K562 (cell line): Measurements from ENCODE around the gene NEURL1. TPM values are rescaled to one million over a fixed set of nuclear protein-coding genes. Genes with fewer than 3 reads are reported as not detected.

Source experiments
- HES1 ChIP-seq: fragments of 450-650 bp; IDR thresholded peaks from 2 replicates; pipeline ENCODE4 v1.6.1; 2016; ENCODE audit warnings: low read depth, mild to moderate bottlenecking, moderate library complexity
- MTA3 ChIP-seq: fragments of 450-650 bp; formaldehyde crosslinking; IDR thresholded peaks from 2 replicates; pipeline ENCODE4 v1.6.1; 2017; ENCODE audit warnings: mild to moderate bottlenecking, borderline replicate concordance
- PREB ChIP-seq: sonication (generic); formaldehyde crosslinking; IDR thresholded peaks from 2 replicates; pipeline ENCODE4 v1.8.1; 2023; ENCODE audit warnings: mild to moderate bottlenecking, missing genetic modification reagents
- PRPF4 ChIP-seq: fragments of 200-400 bp; formaldehyde crosslinking; IDR thresholded peaks from one replicate; pipeline ENCODE4 v1.6.1; 2017; ENCODE audit warnings: low read length, low read depth, mild to moderate bottlenecking; ENCODE audit not compliant: insufficient read depth, poor library complexity, severe bottlenecking
- SPI1 ChIP-seq: IDR thresholded peaks from 2 replicates; pipeline ENCODE4 v1.6.1; 2011; ENCODE audit warnings: low read depth, low read length, control low read depth, borderline replicate concordance
- SRSF9 ChIP-seq: fragments of 200-400 bp; formaldehyde crosslinking; IDR thresholded peaks from 2 replicates; pipeline ENCODE4 v1.6.1; 2017; ENCODE audit warnings: low read depth, low read length, borderline replicate concordance
- SUPT5H ChIP-seq: fragments of 450-650 bp; IDR thresholded peaks from 2 replicates; pipeline ENCODE4 v1.6.1; 2016
- TRIM25 ChIP-seq: fragments of 450-650 bp; IDR thresholded peaks from 2 replicates; pipeline ENCODE4 v1.7.0; 2016; ENCODE audit warnings: borderline replicate concordance
- ZFP30 ChIP-seq: fragments of 250-450 bp; sonication (Bioruptor Pico); IDR thresholded peaks from 2 replicates; pipeline ENCODE4 v1.8.0; 2022; ENCODE audit warnings: moderate library complexity, mild to moderate bottlenecking, inconsistent platforms, borderline replicate concordance
- ZFX ChIP-seq: sonication (generic); formaldehyde crosslinking; IDR thresholded peaks from 2 replicates; pipeline ENCODE4 v1.8.0; 2022; ENCODE audit warnings: mild to moderate bottlenecking, missing genetic modification reagents, moderate library complexity
- polyA plus RNA-seq, 8 experiments: library from polyadenylated mRNA; depleted of rRNA in 4 of 8; stranded (reverse) in 5 of 8; unstranded in 3 of 8; fragments of >200 nt; fragmentation: Nextera tagmentation in 2 of 8; fragmentation: Illumina TruSeq in 1 of 8; extraction: Ambion mirVana in 2 of 8; extraction: Trizol in 1 of 8; gene quantifications; 2 replicates each; pipeline versions ENCODE4 v1.2.1 to v1.2.3, GENCODE V29; 2011 to 2014; ENCODE audit warnings: inconsistent platforms in 1 of 8, missing spikeins in 1 of 8
- total RNA-seq, 7 experiments: library from RNA; depleted of rRNA in 6 of 7; stranded (reverse); fragments of >200 nt in 6 of 7; fragmentation: Illumina TruSeq in 2 of 7; extraction: Trizol in 2 of 7; gene quantifications; 2 replicates each; pipeline versions ENCODE4 v1.2.1 to v1.2.3, GENCODE V29; 2011 to 2021; ENCODE audit warnings: low replicate concordance in 1 of 7
- TF ChIP-seq, protein P1 (sequence below), 3 experiments: IDR thresholded peaks in 2 of 3; conservative IDR thresholded peaks in 1 of 3; 2 replicates each; pipeline ENCODE4 v1.5.1; 2011 to 2012; ENCODE audit warnings: low read length in 3 of 3, mild to moderate bottlenecking in 3 of 3, control low read depth in 2 of 3, improper control_type of control experiment in 1 of 3, inconsistent platforms in 1 of 3, low read depth in 1 of 3, mixed read lengths in 1 of 3, moderate library complexity in 1 of 3; ENCODE audit not compliant: insufficient read depth in 2 of 3
- TF ChIP-seq, protein P2 (sequence below): sonication (generic); formaldehyde crosslinking; IDR thresholded peaks from 2 replicates; pipeline ENCODE4 v1.8.0; 2022; ENCODE audit warnings: missing genetic modification reagents, mild to moderate bottlenecking, moderate library complexity, borderline replicate concordance
- TF ChIP-seq, protein P3 (sequence below), 3 experiments: fragments of 200-800 bp in 1 of 3; sonication (Bioruptor generic) in 1 of 3; sonication (generic) in 1 of 3; formaldehyde crosslinking in 1 of 3; IDR thresholded peaks; 2 replicates each; pipeline versions ENCODE4 v1.6.1 to v1.8.0; 2016 to 2022; ENCODE audit warnings: mild to moderate bottlenecking in 2 of 3, missing compliant biosample characterization in 2 of 3, missing genetic modification characterization in 2 of 3, missing genetic modification reagents in 1 of 3

NEURL1 gene
- total and polyA plus RNA-seq, 9 of the 15 experiments (the other 6 are each of a cell fraction or from before 2014, with no cell fraction given), result 0.01 to 0.45 (median 0.16) TPM; not detected in 5

DNA sequence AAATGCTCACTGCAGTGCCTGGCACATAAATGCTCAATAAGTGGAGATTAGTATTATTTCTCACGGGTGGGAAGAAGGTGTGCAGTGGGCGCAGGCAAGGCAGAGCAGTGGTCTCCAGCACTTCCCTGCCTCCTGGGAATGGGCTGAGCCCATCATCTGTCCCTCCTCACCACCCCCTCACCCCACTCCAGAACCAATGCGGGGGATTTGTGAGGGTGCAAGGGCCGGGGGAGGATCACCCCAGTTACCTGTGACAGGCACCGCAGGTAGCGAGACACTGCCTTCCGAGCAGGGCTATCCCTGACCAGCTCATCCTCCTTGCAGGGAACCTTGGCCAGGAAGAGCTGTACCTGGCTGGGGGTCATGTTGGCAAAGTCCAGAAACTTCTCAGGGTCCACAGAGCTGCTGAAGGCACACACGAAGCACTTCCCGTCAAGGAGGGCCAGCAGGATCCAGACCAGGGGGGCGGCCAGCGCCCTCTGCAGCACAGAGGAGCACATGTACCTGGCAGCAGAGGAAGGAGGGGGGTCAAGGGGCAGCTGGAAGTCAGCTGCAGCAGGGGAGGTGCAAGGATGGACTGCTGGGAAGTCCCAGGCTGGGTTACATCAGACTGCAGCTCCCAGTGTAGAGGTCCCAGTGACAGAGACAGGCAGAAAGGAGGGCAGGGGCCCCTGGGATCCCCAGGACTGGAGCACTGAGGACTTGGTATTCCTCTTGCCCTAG is 17.3 kb upstream of the NEURL1 start (continued):
- TF ChIP-seq TRIM25 (no peak), HES1 (no peak), SRSF9 (no peak), MTA3 (no peak), ZFX (CRISPR knock-in tag) (no peak), PREB (CRISPR knock-in tag) (no peak), ZFP30 (CRISPR knock-in tag) (no peak), SUPT5H (no peak), SPI1 (0 out of 2 replicates have a peak, but pooled peaks have one; percentile 12), PRPF4 (no peak)
- TF ChIP-seq, protein P1, sequence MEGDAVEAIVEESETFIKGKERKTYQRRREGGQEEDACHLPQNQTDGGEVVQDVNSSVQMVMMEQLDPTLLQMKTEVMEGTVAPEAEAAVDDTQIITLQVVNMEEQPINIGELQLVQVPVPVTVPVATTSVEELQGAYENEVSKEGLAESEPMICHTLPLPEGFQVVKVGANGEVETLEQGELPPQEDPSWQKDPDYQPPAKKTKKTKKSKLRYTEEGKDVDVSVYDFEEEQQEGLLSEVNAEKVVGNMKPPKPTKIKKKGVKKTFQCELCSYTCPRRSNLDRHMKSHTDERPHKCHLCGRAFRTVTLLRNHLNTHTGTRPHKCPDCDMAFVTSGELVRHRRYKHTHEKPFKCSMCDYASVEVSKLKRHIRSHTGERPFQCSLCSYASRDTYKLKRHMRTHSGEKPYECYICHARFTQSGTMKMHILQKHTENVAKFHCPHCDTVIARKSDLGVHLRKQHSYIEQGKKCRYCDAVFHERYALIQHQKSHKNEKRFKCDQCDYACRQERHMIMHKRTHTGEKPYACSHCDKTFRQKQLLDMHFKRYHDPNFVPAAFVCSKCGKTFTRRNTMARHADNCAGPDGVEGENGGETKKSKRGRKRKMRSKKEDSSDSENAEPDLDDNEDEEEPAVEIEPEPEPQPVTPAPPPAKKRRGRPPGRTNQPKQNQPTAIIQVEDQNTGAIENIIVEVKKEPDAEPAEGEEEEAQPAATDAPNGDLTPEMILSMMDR (IDR thresholded peaks at IDR 0.05 in 2 of 3, conservative IDR thresholded peaks at IDR 0.05 in 1 of 3; ENCODE audit: insufficient read depth in 2 of 3, low read depth in 1 of 3, low read length in 3 of 3), result peak; percentile 52
- TF ChIP-seq, protein P2, sequence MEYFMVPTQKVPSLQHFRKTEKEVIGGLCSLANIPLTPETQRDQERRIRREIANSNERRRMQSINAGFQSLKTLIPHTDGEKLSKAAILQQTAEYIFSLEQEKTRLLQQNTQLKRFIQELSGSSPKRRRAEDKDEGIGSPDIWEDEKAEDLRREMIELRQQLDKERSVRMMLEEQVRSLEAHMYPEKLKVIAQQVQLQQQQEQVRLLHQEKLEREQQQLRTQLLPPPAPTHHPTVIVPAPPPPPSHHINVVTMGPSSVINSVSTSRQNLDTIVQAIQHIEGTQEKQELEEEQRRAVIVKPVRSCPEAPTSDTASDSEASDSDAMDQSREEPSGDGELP (CRISPR knock-in tag), result peak; percentile 57; the same call in 1 of the 2 replicates
- TF ChIP-seq, protein P3, sequence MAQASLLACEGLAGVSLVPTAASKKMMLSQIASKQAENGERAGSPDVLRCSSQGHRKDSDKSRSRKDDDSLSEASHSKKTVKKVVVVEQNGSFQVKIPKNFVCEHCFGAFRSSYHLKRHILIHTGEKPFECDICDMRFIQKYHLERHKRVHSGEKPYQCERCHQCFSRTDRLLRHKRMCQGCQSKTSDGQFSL (CRISPR knock-in tag; IDR thresholded peaks at IDR 0.05), result no peak
- TF ChIP-seq, protein P3 (tag; IDR thresholded peaks at IDR 0.05), result no peak
